CD4-positive, CD25-positive, alpha-beta regulatory T cell (primary cell): ENCODE data around the gene SYP. TPM values are rescaled to one million over a fixed set of nuclear protein-coding genes. Genes with fewer than 3 reads are reported as not detected.
A peak's percentile ranks its signal among the peaks of the same experiment; 100 is the strongest.

Experiments used
- ATAC-seq, 2 donors: fragments of 150-1000 bp; cut with Tn5 transposase; one replicate each; pipeline ENCODE4 v1.10.0; 2021; ENCODE audit warnings: low read depth in 2 of 2, moderate number of reproducible peaks in 2 of 2, moderate library complexity in 1 of 2
- DNase-seq, 3 donors: peaks; one replicate each; pipeline versions ENCODE4 v3.0.0 to v3.0.0-alpha.2; 2012 to 2022; ENCODE audit warnings: mixed read lengths in 1 of 3
- H3K27ac ChIP-seq: one replicate; pipeline ENCODE4 v1.7.0; 2013; ENCODE audit warnings: mild to moderate bottlenecking, low read length; ENCODE audit not compliant: insufficient read depth, poor library complexity, severe bottlenecking
- H3K27me3 ChIP-seq: one replicate; pipeline ENCODE4 v1.7.0; 2013; ENCODE audit warnings: low read length; ENCODE audit not compliant: control insufficient read depth, insufficient read depth
- H3K36me3 ChIP-seq: one replicate; pipeline ENCODE4 v1.7.0; 2013; ENCODE audit warnings: mild to moderate bottlenecking, low read length, moderate library complexity; ENCODE audit not compliant: control insufficient read depth, insufficient read depth
- H3K4me1 ChIP-seq: 2 replicates; pipeline ENCODE4 v1.7.0; 2013; ENCODE audit warnings: mild to moderate bottlenecking, low read length; ENCODE audit not compliant: insufficient read depth, control insufficient read depth, poor library complexity, severe bottlenecking
- H3K4me3 ChIP-seq: one replicate; pipeline ENCODE4 v1.7.0; 2013; ENCODE audit warnings: low read depth, mild to moderate bottlenecking, low read length, moderate library complexity
- H3K9me3 ChIP-seq, 2 experiments: 1 replicate in 1 of 2; 2 replicates in 1 of 2; pipeline ENCODE4 v1.7.0; 2013; ENCODE audit warnings: low read length in 2 of 2, mild to moderate bottlenecking in 1 of 2, moderate library complexity in 1 of 2; ENCODE audit not compliant: control insufficient read depth in 2 of 2
- H3K27ac Mint-ChIP-seq, 3 donors: one replicate each; pipeline ENCODE4 v1.8.0; 2020 to 2022; ENCODE audit warnings: mild to moderate bottlenecking in 3 of 3, mixed read lengths in 3 of 3, moderate library complexity in 2 of 3
- H3K27me3 Mint-ChIP-seq: one replicate; pipeline ENCODE4 v1.8.0; 2022; ENCODE audit warnings: mild to moderate bottlenecking, mixed read lengths
- H3K36me3 Mint-ChIP-seq: one replicate; pipeline ENCODE4 v1.8.0; 2020; ENCODE audit warnings: mixed read lengths
- H3K4me1 Mint-ChIP-seq, 4 donors: one replicate each; pipeline ENCODE4 v1.8.0; 2020 to 2022; ENCODE audit warnings: mixed read lengths in 4 of 4, mild to moderate bottlenecking in 1 of 4
- H3K4me3 Mint-ChIP-seq, 4 donors: one replicate each; pipeline ENCODE4 v1.8.0; 2020 to 2022; ENCODE audit warnings: mild to moderate bottlenecking in 4 of 4, mixed read lengths in 4 of 4, moderate library complexity in 3 of 4
- H3K9me3 Mint-ChIP-seq, 7 donors: one replicate each; pipeline ENCODE4 v1.8.0; 2020 to 2022; ENCODE audit warnings: mixed read lengths in 7 of 7, mild to moderate bottlenecking in 3 of 7, moderate library complexity in 2 of 7
- polyA plus RNA-seq, 4 donors: library from polyadenylated mRNA; unstranded; fragments of 300-500 nt; fragmentation: Illumina TruSeq; gene quantifications; one replicate each; pipeline ENCODE4 v1.2.3, GENCODE V29; 2021
- total RNA-seq: library from RNA; stranded (reverse); gene quantifications from one replicate; pipeline ENCODE4 v1.2.3, GENCODE V29; 2022

The SYP gene
- total RNA-seq (1.3 TPM), polyA plus RNA-seq (under 1 TPM; 0.67 to 0.95 (median 0.84) TPM)

DNA sequence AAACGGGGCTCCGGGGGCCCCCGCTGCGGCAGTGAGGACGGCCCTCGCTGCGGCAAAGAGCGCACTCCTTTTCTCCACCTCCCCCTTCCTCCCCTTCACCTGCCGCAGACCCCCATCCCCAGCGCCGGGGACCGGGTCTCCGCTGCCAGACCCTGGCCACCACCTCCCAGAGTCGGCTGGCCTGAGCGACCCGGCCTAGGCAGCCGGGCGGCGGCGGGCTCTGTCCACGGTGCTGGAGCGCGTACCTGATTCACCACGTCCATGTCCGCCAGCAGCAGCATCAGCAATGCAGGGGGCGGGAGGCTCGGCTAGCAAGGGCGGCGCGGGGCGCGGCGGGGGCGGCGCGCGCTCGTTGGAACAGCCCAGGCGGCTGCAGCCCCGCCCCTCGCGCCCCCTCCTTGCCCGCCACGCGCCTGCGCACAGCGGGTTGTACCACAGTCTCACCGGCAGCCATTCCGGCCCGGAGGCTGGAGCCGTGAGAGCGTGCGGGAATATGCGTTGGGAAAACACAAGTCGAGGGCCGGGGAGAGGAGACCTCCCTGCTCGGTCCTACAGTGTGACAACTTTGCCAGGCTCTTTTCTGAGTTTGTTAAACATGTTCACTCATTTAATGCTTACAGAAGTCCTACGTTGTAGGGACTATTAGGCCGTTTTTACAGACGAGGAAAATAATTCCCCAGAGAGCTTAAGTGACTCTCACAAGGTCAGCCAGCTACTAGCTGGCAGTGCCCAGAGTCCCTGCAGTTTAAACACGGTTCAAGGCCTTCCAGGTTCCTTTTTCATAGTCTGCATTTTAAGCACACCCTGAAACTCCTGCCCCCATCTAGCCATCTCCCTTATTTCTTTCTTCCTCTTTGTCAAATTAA lies at the start of gene SYP:
TSS of gene SYP (minus strand) at position 288 of the 866 bp plus-strand sequence. CDS start at position 281, 7 bp downstream.
- Histone ChIP-seq H3K9me3 (no peaks in the 10 kb centered on the region), H3K27ac (no peak within 1 kb of the TSS), H3K27me3 (no peaks in the 10 kb centered on the region), H3K4me1 (peaks cover 13% of the 10 kb centered on the region), H3K4me3 (peak within 1 kb of the TSS; percentile 76), H3K36me3 (no peaks in the 10 kb centered on the region)
- Mint-ChIP-seq H3K4me3 (peak within 1 kb of the TSS; percentile 51 to 91 (median 76)), H3K27me3 (no peaks in the 10 kb centered on the region), H3K36me3 (no peaks in the 10 kb centered on the region), H3K4me1 (peaks cover 0 to 11% (median 3%) of the 10 kb centered on the region in 4 donors), H3K9me3 (peaks cover 0 to 3% (median 0%) of the 10 kb centered on the region in 7 donors), H3K27ac (peak within 1 kb of the TSS in 1 of 3 donors; percentile 80)
- ATAC-seq (peak; percentile 97 to 98), DNase-seq (peak; percentile 80 to 87 (median 85))

DNA sequence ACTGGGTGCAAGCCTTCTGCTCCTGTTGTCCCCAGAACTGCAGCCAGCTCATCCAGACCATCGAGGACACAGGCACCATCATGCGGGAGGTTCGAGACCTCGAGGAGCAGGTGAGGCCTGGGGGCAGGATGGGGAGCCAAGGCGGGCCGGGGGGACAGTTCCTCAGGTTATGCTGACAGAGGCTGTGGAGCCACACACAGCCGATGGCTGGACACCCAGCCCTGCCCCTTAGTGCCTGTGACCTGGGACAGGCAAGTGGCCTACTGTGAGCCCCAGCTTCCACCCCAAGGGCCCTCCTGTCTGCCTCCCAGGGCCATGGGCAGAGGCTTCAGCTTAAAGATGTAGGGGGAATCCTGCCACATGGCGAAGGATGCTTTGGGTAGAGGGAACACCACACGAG lies 49.6 kb upstream of the SYP start:
- Mint-ChIP-seq H3K4me1 (peaks cover 0 to 69% (median 21%) of the 10 kb centered on the region in 4 donors), H3K4me3 (peak overlapping the region in 1 of 4 donors; percentile 60), H3K27ac (no peak overlapping the region), H3K27me3 (no peaks in the 10 kb centered on the region), H3K9me3 (peaks cover 0 to 2% (median 0%) of the 10 kb centered on the region in 7 donors), H3K36me3 (peaks cover 14% of the 10 kb centered on the region)
- no peak overlapping the region for H3K4me3 ChIP-seq
- peak; percentile 2 to 3 for ATAC-seq
- no peaks in the 10 kb centered on the region for H3K27me3 ChIP-seq
- H3K4me1 ChIP-seq = peaks cover 65% of the 10 kb centered on the region
- H3K27ac ChIP-seq = peak overlapping the region; percentile 66
- peak in 1 of 3 donors; percentile 51 for DNase-seq
- no peaks in the 10 kb centered on the region for H3K9me3 ChIP-seq
- peaks cover 28% of the 10 kb centered on the region for H3K36me3 ChIP-seq

DNA sequence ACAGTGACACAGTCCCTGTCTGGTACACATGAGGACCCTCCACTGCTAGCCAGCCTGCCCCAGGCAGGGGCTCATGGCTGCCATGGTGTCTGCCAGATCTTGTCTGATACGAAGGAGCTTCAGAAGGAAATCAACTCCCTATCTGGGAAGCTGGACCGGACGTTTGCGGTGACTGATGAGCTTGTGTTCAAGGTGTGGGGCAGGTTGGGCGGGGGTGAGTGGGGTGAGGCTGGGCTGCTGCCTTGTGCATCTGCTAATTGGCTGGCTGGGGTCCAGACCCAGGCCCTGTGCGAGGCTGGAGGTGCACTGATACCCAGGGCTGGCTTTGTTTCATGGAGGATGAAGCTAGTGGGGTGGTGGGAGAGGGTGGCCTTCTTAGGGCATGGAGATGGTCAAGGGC lies 49.1 kb upstream of the SYP start:
- peak in 1 of 3 donors; percentile 65 for DNase-seq
- Mint-ChIP-seq H3K36me3 (peaks cover 18% of the 10 kb centered on the region), H3K4me3 (peak overlapping the region in 2 of 4 donors; percentile 58 to 60)

DNA sequence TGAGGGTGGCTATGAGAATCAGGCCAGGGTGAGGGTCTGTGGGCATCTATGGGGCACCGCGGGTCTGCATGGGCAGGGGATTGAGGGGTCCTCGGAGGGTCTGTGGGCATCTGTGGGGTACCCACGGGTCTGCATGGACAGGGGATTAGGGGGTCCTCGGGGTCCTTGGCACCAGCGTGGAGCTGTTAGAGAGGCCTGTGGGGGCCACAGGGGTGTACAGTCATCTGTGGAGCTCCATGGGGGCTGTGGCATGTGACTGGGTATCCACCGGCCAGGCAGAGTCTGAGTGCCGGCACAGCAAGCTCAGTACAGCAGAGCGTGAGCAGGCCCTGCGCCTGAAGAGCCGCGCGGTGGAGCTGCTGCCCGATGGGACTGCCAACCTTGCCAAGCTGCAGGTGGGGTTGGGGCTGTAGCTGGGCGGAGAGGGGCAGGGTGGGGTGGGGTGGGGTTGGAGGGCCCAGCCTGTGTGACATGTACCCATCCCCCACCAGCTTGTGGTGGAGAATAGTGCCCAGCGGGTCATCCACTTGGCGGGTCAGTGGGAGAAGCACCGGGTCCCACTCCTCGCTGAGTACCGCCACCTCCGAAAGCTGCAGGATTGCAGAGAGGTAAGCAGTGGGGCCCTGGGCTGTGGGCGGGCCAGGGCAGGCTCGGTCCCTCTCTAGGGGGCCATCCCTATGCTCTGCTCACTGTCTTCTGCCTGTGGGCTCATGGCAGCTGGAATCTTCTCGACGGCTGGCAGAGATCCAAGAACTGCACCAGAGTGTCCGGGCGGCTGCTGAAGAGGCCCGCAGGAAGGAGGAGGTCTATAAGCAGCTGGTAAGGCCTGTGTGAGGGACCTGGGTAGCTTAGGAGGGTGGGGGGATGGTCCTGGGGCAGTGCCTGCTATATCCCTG lies 48.2 kb upstream of the SYP start:
- no peak for DNase-seq
- ATAC-seq = peak; percentile 4 to 8
- H3K4me3 Mint-ChIP-seq = peak overlapping the region in 3 of 4 donors; percentile 28 to 60 (median 52)
- H3K4me1 Mint-ChIP-seq = peaks cover 0 to 67% (median 21%) of the 10 kb centered on the region in 4 donors
- H3K27ac Mint-ChIP-seq = peak overlapping the region in 2 of 3 donors; percentile 21 to 96
- H3K27me3 ChIP-seq = no peaks in the 10 kb centered on the region
- peaks cover 20% of the 10 kb centered on the region for H3K36me3 Mint-ChIP-seq
- H3K4me3 ChIP-seq = no peak overlapping the region
- peaks cover 0 to 2% (median 0%) of the 10 kb centered on the region in 7 donors for H3K9me3 Mint-ChIP-seq
- H3K36me3 ChIP-seq = peaks cover 28% of the 10 kb centered on the region
- no peaks in the 10 kb centered on the region for H3K27me3 Mint-ChIP-seq
- no peaks in the 10 kb centered on the region for H3K9me3 ChIP-seq
- H3K27ac ChIP-seq = peak overlapping the region; percentile 51
- H3K4me1 ChIP-seq = peaks cover 60% of the 10 kb centered on the region

More for the DNA sequence above, 49.1 kb upstream of the SYP start:
- Histone ChIP-seq H3K27ac (peak overlapping the region; percentile 51), H3K36me3 (peaks cover 29% of the 10 kb centered on the region), H3K9me3 (no peaks in the 10 kb centered on the region), H3K4me3 (no peak overlapping the region), H3K27me3 (no peaks in the 10 kb centered on the region), H3K4me1 (peaks cover 65% of the 10 kb centered on the region)
- Mint-ChIP-seq H3K27me3 (no peaks in the 10 kb centered on the region), H3K9me3 (peaks cover 0 to 2% (median 0%) of the 10 kb centered on the region in 7 donors), H3K27ac (peak overlapping the region in 2 of 3 donors; percentile 52 to 92), H3K4me1 (peaks cover 0 to 72% (median 21%) of the 10 kb centered on the region in 4 donors)
- peak; percentile 1 to 12 for ATAC-seq

DNA sequence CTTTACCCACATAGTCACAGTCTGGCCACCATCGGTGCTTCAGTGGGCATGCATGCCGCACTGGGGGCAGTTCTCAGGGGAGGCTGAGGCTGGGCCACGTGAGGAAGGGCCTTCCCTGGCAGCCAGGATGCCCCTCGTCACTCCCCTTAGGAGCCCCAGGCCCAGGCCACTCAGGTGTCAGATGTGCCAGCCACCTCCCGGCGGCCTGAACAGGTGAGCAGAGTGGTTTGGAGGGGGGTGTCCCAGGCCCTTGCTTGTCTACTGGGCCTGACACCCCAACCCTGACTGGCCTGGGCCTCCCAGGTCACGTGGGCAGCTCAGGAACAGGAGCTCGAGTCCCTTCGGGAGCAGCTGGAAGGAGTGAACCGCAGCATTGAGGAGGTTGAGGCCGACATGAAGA lies 47.4 kb upstream of the SYP start:
- Histone ChIP-seq H3K27me3 (no peaks in the 10 kb centered on the region), H3K4me1 (peaks cover 52% of the 10 kb centered on the region), H3K4me3 (no peak overlapping the region), H3K27ac (peak overlapping the region; percentile 47), H3K9me3 (no peaks in the 10 kb centered on the region), H3K36me3 (peaks cover 26% of the 10 kb centered on the region)
- no peak overlapping the region for H3K4me3 Mint-ChIP-seq
- DNase-seq (peak in 1 of 3 donors; percentile 37), ATAC-seq (no peak)
- H3K36me3 Mint-ChIP-seq = peaks cover 15% of the 10 kb centered on the region
- H3K27me3 Mint-ChIP-seq = no peaks in the 10 kb centered on the region
- H3K4me1 Mint-ChIP-seq = peaks cover 0 to 60% (median 18%) of the 10 kb centered on the region in 4 donors
- H3K27ac Mint-ChIP-seq = peak overlapping the region in 1 of 3 donors; percentile 96
- peaks cover 0 to 2% (median 0%) of the 10 kb centered on the region in 7 donors for H3K9me3 Mint-ChIP-seq

DNA sequence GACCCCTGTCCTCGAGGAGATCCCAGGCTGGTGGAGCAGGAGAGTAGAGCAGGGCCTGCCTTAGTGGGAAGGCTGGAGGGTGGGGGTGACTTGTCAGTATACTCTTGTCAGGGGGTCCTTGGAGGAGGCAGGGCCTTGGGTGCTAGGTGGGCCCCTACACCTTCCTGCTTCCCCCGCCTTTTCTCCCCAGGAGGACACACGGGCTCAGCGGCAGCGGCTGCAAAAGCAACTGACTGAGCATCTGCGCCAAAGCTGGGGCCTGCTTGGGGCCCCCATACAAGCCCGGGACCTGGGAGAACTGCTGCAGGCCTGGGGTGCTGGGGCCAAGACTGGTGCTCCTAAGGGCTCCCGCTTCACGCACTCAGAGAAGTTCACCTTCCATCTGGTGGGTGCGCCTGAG lies 46.5 kb upstream of the SYP start:
- Mint-ChIP-seq H3K27me3 (no peaks in the 10 kb centered on the region), H3K9me3 (no peaks in the 10 kb centered on the region), H3K27ac (peak overlapping the region in 2 of 3 donors; percentile 67 to 93), H3K4me1 (peaks cover 0 to 52% (median 13%) of the 10 kb centered on the region in 4 donors), H3K4me3 (peak overlapping the region in 1 of 4 donors; percentile 39), H3K36me3 (peaks cover 12% of the 10 kb centered on the region)
- DNase-seq (no peak), ATAC-seq (no peak)
- Histone ChIP-seq H3K9me3 (no peaks in the 10 kb centered on the region), H3K4me3 (no peak overlapping the region), H3K27ac (no peak overlapping the region), H3K36me3 (peaks cover 24% of the 10 kb centered on the region), H3K4me1 (peaks cover 44% of the 10 kb centered on the region), H3K27me3 (no peaks in the 10 kb centered on the region)

DNA sequence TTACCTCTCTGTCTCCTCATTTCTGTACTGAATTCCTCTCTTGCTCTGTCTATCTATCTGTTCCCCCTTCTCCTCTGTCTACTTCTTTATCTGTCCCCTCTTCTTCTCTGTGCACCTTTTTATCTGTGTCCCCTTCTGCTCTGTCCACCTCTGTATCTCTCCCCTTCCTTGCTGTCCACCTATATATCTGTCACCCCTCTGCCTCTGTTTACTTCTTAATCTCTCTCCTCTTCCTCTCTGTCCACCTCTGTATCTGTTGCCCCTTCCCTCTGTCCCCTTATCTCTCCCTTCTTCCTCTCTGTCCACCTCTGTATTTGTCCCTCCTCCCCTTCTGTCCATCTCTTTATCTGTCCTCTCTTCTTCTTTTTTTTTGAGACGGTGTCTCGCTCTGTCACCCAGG lies 44.2 kb upstream of the SYP start:
- Mint-ChIP-seq H3K36me3 (peaks cover 6% of the 10 kb centered on the region), H3K4me3 (peak overlapping the region in 1 of 4 donors; percentile 38), H3K9me3 (no peaks in the 10 kb centered on the region), H3K27me3 (no peaks in the 10 kb centered on the region), H3K27ac (peak overlapping the region in 2 of 3 donors; percentile 52 to 90), H3K4me1 (peaks cover 0 to 46% (median 8%) of the 10 kb centered on the region in 4 donors)
- DNase-seq (no peak), ATAC-seq (no peak)
- Histone ChIP-seq H3K36me3 (peaks cover 14% of the 10 kb centered on the region), H3K27me3 (no peaks in the 10 kb centered on the region), H3K4me3 (no peak overlapping the region), H3K9me3 (no peaks in the 10 kb centered on the region), H3K4me1 (peaks cover 22% of the 10 kb centered on the region), H3K27ac (no peak overlapping the region)
